NB4 (cell line): ENCODE measurements around the gene KCNQ2.

Source experiments
- MYC ChIP-seq: IDR thresholded peaks from 2 replicates; pipeline ENCODE4 v1.6.1; 2011; ENCODE audit warnings: low read depth, low read length
- POLR2A ChIP-seq: IDR thresholded peaks from 2 replicates; pipeline ENCODE4 v1.6.1; 2011; ENCODE audit warnings: mild to moderate bottlenecking; ENCODE audit not compliant: insufficient read length; ENCODE audit errors: extremely low read depth
- TF ChIP-seq, protein P1 (sequence below): IDR thresholded peaks from one replicate; pipeline ENCODE4 v1.5.1; 2012; ENCODE audit warnings: low read depth, low read length
- TF ChIP-seq, protein P2 (sequence below): IDR thresholded peaks from 2 replicates; pipeline ENCODE4 v1.6.1; 2011; ENCODE audit warnings: low read depth, low read length

GRCh38 chr20:63497946-63498935 lies 25.8 kb upstream of the KCNQ2 start:
- TF ChIP-seq, protein P1, sequence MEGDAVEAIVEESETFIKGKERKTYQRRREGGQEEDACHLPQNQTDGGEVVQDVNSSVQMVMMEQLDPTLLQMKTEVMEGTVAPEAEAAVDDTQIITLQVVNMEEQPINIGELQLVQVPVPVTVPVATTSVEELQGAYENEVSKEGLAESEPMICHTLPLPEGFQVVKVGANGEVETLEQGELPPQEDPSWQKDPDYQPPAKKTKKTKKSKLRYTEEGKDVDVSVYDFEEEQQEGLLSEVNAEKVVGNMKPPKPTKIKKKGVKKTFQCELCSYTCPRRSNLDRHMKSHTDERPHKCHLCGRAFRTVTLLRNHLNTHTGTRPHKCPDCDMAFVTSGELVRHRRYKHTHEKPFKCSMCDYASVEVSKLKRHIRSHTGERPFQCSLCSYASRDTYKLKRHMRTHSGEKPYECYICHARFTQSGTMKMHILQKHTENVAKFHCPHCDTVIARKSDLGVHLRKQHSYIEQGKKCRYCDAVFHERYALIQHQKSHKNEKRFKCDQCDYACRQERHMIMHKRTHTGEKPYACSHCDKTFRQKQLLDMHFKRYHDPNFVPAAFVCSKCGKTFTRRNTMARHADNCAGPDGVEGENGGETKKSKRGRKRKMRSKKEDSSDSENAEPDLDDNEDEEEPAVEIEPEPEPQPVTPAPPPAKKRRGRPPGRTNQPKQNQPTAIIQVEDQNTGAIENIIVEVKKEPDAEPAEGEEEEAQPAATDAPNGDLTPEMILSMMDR: no peak
- TF ChIP-seq, protein P2, sequence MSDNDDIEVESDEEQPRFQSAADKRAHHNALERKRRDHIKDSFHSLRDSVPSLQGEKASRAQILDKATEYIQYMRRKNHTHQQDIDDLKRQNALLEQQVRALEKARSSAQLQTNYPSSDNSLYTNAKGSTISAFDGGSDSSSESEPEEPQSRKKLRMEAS: no peak
- TF ChIP-seq POLR2A: no peak
- TF ChIP-seq MYC: no peak
